Pulmonary artery endothelial cell (primary cell): ENCODE data around the gene PIGT. TPM values are rescaled to one million over a fixed set of nuclear protein-coding genes. Genes with fewer than 3 reads are reported as not detected.
A peak's percentile ranks its signal among the peaks of the same experiment; 100 is the strongest.

Experiments
- DNase-seq: peaks from one replicate; pipeline ENCODE4 v3.0.0-alpha.2; 2011; ENCODE audit warnings: low read depth, low spot score
- total RNA-seq: library from RNA; depleted of rRNA; stranded (reverse); fragments of >200 nt; gene quantifications from 2 replicates; pipeline ENCODE4 v1.2.3, GENCODE V29; 2014

The PIGT gene
- total RNA-seq, 1 donor from 2014 or later, result 22.8 TPM

DNA sequence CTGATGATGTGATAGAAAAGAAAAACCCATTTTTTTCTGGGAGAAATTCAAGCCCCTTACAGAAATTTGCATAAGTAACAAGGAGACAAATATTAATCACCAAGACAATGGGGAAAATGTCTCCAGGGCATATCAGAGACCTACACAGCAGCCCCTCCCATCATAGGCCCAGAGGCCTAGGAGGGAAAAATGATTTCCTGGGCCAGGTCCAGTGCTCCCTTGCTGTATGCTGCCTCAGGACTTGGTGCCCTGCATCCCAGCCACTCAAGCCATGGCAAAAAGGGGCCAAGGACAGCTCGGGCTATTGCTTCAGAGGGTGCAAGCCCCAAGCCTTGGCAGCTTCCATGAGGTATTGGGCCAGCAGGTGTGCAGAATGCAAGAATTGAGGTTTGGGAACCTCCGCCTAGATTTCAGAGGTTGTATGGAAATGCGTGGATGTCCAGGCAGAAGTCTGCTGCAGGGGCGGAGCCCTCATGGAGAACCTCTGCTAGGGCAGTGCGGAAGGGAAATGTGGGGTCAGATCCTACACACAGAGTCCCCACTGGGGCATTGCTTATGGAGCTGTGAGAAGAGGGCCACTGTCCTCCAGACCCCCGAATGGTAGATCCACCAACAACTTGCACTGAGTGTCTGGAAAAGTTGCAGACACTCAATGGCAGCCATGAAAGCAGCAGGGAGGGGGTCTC, 15.5 kb upstream of the PIGT start:
- DNase-seq, result no peak

DNA sequence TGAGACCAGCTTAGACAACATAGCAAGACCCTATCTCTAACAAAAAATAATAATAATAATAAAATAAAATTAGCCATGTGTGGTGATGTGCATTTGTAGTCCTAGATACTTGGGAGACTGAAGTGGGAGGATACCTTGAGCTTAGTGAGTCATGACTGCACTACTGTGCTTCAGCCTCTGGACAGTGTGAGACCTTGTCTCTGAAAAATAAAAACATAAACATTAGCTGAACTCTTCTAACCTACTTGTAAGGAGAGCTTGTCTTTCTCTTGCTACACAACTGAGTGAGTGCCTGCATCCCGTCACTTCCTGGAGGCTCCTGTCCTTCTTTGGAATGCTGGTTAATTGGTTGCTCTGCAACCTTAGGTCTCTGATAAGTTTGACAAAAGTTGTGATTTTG, 13.0 kb upstream of the PIGT start:
- no peak for DNase-seq

DNA sequence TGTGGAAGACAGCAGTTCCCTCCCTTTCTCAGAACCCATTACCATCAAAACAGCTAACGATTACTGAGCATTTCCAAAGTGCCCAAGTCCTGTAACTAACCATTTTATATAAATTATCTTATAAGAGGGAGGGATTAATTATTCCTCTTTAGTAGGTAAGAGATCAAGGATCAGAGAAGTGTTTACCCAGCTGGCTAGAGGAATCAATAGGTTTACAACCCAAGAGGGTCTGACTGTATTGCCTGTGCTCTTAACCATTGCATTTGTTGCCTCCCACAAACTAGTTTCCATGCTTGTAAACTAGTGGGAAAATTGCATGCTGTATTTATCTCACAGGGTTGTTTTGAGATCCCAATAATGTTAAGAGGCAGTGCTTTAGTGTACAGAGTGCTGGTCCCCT, 11.5 kb upstream of the PIGT start:
- no peak for DNase-seq

DNA sequence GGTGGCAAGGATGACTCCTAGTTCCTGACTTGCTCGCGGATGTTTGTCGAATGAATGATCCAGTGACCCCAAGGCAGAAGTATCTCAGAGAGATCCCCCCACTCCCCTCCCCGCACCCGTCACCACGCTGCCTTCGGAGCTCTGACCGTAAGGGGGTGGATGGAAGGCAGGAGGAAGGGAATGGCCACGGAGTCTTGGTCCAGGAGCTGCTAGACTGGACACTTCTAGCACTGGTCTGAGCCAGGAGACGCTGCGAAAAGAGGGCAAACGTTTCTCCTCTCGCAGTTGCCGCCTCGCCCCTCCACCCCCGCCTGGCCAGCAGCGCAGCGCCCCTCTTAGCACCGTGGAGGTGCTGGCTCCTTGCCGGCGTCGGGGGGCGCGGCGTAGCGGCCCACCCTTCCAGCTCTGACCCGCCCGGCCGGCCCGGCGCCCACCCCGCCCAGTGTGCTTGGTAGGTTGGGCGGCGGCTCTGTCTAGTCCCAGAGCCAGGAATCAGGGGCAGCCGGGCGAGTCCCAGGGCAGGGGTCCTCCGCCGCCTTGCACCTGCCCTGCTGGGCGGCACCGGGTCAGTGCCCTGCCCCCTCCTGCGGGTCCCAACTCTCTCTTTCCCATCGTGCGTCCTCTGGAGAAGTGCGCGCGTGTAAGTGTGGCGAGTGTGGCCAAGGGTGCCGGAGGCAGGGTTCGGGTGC, 10.2 kb upstream of the PIGT start:
- DNase-seq, result no peak

DNA sequence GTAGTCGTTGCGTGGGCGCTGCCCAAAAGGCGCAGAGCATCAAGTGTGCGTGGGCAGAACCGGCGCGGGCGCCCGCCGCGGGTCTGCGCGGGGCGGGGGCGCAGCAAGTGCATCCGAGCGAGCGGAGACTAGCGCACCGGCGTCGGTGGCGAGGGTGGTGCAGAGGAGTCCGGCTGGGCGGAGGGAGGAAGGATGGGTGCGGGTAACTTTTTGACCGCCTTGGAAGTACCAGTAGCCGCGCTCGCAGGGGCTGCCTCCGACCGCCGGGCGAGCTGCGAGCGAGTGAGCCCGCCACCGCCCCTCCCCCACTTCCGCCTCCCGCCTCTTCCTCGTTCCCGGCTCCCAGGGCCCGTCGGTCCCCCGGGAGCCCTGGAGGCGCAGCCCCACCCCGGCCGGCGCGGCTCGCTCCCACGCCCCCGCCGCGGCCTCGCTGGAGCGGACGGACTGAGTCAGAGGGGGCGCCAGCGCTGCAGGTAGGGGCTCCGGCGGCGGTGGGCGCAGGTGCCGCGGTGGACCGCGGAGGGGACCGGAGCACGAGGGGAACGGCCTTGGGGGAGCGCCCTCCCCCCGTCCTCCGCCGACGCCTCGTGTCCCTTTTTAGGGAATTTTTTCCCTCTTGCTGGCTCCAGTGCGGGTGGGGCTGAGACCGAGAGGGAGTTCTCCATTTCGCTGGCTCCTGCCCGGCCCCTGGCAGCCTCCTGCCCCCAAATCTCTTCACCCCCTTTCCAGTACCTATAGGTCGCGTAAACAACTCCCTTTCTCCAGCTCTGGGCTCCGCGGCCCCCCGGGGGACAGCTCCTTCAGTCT, 9.5 kb upstream of the PIGT start:
- no peak for DNase-seq

- DNase-seq, result no peak
These were observed 8.7 kb upstream of the PIGT start for GRCh38 chr20:45407067-45407745.

DNA sequence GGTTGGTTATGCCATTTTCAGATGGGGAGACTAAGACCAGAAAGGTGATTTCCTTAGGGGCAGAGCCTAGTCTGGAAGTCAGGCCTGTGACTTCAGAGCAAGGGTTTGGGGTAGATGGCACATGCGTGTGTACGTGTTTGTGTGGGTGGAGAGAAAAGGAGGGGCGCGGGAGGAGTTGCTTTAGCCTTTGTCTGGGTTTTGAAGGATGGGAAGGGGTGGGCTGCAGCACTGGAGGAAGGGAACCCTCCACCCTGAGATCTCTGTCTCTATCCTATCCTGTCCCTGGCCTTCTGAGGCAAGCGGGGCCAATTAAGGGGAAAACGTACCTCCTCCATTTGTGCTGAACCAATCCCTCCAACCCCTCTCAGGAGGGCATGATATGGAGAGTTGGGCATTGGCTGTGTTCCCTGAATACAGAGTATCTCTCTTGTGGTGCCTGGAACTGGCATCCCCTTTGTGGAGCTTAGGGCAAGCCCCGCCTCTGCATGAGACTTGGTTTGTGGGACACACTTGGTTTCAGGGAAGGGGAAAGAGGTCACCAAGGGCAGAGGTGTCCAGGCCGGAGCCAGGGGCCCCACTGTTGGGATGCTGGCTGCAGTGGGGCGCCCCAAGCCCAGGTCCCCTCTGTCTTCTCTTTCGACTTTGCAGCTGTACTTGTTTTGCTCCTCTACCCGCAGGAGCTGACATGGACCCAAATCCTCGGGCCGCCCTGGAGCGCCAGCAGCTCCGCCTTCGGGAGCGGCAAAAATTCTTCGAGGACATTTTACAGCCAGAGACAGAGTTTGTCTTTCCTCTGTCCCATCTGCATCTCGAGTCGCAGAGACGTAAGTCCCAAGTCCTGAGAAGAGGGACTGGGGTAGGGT, 7.9 kb upstream of the PIGT start, which contains the start of gene DBNDD2:
TSS of gene DBNDD2 (plus strand) at position 507 of the 863 bp plus-strand sequence. CDS start at position 686, 179 bp downstream.
- no peak for DNase-seq

DNA sequence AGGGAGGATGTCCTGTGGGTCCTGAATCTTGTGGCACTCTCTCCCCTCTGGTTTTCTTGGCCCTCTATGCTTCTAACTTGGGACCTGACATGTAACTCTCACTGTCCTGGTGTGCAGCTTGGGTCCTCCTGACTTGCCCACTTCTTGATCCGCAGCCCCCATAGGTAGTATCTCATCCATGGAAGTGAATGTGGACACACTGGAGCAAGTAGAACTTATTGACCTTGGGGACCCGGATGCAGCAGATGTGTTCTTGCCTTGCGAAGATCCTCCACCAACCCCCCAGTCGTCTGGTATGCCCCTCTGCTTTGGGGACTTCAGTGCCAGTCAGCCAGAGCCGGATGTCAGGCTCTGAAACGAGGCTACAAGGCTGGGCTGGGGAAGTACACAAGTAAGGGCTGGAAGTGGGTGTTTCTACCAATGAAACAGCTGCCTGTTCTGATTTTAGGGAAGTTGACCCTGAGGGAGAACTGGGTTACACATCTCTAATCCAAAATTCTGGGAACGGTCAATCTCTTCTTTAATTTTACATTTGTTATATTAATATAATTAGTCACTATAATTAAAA, 7.2 kb upstream of the PIGT start:
- no peak for DNase-seq

DNA sequence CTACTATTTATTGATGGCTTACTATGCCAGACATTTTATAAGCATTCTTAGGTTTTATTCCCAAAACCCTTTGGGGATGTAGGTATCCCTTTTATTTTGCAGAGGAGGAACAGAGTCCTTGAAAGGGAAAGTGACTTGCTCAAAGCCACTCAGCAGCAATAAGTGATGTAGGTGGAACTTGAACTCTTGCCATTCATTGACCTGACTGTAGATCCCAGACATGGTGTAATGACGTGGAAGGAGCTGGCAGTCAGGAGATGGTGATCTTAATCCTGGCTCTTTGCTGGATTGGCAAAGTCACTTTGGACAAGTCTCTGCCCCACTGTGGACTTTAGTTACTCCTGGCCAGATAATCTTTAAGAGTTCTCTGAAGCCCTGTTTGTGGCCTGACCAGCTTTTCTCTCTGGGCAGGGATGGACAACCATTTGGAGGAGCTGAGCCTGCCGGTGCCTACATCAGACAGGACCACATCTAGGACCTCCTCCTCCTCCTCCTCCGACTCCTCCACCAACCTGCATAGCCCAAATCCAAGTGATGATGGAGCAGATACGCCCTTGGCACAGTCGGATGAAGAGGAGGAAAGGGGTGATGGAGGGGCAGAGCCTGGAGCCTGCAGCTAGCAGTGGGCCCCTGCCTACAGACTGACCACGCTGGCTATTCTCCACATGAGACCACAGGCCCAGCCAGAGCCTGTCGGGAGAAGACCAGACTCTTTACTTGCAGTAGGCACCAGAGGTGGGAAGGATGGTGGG, 6.2 kb upstream of the PIGT start:
- no peak for DNase-seq

GRCh38 chr20:45410887-45411286, 5.1 kb upstream of the PIGT start:
- no peak for DNase-seq

DNA sequence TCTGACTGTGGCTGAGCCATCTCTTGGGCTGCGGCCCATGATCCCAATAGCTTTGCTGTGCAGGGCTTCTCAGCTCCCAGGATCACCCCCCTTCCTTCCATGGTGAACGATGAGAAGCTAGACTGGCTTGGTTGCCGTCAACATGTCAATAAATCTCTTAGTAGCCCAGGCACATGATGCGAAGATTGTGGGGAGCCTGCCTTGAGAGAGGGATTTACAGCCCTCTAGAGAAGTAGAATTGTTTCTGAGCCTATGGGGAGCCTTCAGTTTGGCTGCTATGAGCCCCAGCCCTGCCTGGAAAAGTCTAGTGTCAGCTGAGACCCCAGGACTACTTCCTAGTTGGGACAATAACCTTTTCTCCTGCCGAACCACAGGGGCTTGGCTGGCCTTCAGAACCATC, 3.3 kb upstream of the PIGT start:
- DNase-seq, result no peak

- no peak for DNase-seq
These were observed 2.5 kb upstream of the PIGT start for GRCh38 chr20:45413479-45413878.

DNA sequence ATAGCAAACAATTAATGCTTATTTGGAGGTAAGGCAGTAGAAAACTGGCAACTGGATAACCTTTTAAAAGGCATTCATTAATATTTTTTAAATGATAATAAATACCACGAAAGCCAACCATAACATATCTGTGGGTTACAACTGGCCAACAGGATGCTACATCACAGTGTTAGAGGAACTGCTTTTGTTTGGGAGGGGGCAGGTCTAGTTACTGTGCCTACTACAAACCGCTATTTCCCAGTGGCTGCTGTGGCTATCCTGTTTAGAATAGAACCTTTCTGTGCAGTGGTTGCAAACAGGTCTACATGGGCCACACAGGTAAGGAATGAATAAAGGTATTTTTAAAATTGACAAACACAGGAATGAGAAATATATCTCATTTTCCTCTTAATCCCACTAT, 976 bp downstream of the PIGT start:
- no peak for DNase-seq

DNA sequence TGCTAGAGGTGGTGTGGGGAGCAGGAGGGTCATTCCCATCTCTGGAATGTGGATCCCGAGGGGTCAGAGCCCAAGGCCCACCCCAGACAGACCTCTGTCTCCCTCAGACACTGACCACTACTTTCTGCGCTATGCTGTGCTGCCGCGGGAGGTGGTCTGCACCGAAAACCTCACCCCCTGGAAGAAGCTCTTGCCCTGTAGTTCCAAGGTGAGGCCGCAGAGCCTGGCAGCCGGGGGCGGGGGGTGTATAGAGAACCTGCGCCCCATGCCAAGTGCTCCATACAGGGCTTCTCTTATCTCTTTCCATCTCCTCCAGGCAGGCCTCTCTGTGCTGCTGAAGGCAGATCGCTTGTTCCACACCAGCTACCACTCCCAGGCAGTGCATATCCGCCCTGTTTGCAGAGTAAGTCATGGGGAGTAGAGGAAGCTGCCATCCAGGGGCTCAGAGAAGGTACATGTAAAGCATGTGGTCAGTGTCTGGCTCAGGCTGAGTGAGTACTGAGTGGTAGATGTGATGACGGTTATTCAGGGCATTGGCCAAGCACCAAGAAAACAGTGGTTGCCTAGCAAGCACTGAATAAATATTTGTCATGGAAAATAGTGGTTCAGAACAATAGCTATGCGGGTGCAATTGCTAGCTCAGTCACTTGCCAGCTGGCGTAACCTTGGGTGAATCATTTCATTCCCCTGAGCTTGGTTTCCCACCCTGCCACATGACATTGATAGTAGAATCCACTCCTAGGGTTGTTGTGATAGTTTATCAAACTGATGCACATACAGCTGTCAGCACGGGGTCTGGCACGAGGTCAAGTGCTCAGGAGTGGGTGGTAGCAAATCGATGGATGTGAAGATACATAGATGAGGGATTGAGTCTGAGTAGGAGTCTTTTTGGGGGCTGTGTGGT, 3.5 kb downstream of the PIGT start:
- DNase-seq, result peak; percentile 98

- DNase-seq, result no peak
These were observed 4.2 kb downstream of the PIGT start for GRCh38 chr20:45420125-45420524.

DNA sequence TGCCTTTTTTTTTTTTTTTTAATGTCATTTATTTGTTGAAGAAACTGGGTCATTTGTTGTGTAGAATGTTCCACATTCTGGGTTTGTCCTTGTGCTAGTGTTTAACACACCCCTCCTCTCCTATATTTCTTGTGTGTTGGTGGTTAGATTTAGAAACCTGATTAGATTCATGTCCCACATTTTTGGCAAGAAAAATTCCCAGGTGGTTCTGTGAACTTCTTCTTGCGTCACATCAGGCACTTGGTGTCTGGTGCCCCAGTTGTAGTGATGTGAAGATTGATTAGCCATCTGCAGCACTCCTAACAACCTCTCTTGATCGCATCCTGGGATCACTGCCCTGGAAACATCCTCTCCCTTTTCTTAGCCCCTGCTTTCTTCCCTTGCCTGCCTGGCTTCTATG, 7.8 kb downstream of the PIGT start:
- no peak for DNase-seq

DNA sequence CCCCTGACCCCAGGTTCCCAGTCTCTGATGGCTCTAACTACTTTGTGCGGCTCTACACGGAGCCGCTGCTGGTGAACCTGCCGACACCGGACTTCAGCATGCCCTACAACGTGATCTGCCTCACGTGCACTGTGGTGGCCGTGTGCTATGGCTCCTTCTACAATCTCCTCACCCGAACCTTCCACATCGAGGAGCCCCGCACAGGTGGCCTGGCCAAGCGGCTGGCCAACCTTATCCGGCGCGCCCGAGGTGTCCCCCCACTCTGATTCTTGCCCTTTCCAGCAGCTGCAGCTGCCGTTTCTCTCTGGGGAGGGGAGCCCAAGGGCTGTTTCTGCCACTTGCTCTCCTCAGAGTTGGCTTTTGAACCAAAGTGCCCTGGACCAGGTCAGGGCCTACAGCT, 9.6 kb downstream of the PIGT start:
- DNase-seq, result no peak

DNA sequence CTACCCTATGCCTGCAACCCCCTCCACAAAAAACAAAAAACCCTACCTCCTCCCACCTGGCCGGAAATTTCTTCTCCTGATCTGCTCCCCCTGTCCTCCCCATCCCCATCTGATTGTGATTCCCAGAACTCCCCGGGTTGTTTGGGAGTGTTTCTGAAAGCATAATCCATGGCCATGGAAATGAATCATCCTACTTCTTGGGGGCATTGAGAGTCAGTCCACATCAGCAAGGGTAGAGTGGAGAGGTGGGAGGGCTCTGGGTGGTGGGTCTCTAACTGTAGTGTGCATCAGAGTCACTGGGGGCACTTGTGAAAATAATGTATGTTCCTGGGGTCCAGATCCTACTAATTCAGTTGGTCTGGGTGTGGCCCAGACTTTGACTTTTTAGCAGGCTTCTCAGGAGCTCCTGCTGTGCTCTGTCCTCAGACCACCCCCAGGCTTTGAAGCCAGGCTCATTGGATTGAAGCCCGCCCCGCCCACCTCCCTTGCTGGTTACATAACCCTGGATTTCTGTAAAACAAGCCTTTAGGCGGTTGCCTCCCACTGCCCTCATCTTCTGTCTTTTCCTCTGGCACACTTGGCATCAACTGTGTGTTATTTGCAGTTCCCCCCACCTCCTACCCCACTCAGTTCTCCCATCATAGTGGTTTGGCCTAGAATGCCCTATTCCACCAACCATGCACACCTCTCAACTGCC, 10.5 kb downstream of the PIGT start:
- no peak for DNase-seq
